GM12878 (cell line): ENCODE data around the gene CANT1. TPM values are rescaled to one million over a fixed set of nuclear protein-coding genes. Genes with fewer than 3 reads are reported as not detected.
A peak's percentile ranks its signal among the peaks of the same experiment; 100 is the strongest.

Experiments used
- ATAC-seq: fragments of 200-7000 bp; cut with Tn5 transposase; 3 replicates; pipeline ENCODE4 v1.9.1; 2020; ENCODE audit warnings: mild to moderate bottlenecking, moderate library complexity
- BruUV-seq: library from RNA; stranded (reverse); fragments of 400-500 nt; replicated peaks from 2 replicates; lab custom pipeline; 2021; lab: Mats Ljungman, UMichigan
- CTCF ChIA-PET: fragments of 300-600 bp; sonication (Branson Sonifier 250); formaldehyde crosslinking; extraction: SDS; loops from one replicate; lab custom pipeline; 2021; ENCODE audit warnings: inconsistent platforms; lab: Yijun Ruan, JAX
- POLR2A ChIA-PET: fragments of 350-600 bp; formaldehyde crosslinking; extraction: SDS; loops from one replicate; lab custom pipeline; 2021; ENCODE audit warnings: inconsistent platforms; lab: Charles Lee
- RAD21 ChIA-PET: fragments of 300-600 bp; sonication (Branson Sonifier 250); formaldehyde crosslinking; loops from one replicate; lab custom pipeline; 2023; ENCODE audit warnings: antibody characterized with exemption; ENCODE audit not compliant: unreplicated experiment; lab: Charles Lee
- SMC1A ChIA-PET: fragments of 300-600 bp; sonication (Branson Sonifier 250); formaldehyde crosslinking; loops from one replicate; lab custom pipeline; 2023; ENCODE audit not compliant: unreplicated experiment, uncharacterized antibody; lab: Charles Lee
- DNase-seq: peaks from one replicate; pipeline ENCODE4 v3.0.0-alpha.2; 2011; ENCODE audit warnings: low read depth, low spot score
- FAIRE-seq: peaks from 3 replicates; lab custom pipeline; 2011; peaks lifted over from hg19 to GRCh38; lab: Jason Lieb, UNC
- H2AFZ ChIP-seq: 2 replicates; pipeline ENCODE4 v1.6.0; 2011; ENCODE audit warnings: low read depth, low read length, control low read depth; ENCODE audit not compliant: control insufficient read depth
- H3K27ac ChIP-seq: 2 replicates; pipeline ENCODE4 v1.5.1; 2011; ENCODE audit warnings: control low read depth; ENCODE audit not compliant: control insufficient read depth, insufficient read depth
- H3K27me3 ChIP-seq, 2 experiments: replicated peaks in 1 of 2; 2 replicates each; pipeline versions ENCODE4 v1.6.0 to v1.6.1; 2011; ENCODE audit warnings: low read length in 1 of 2; ENCODE audit not compliant: control insufficient read depth in 2 of 2, insufficient read depth in 2 of 2
- H3K36me3 ChIP-seq, 2 experiments: 2 replicates each; pipeline ENCODE4 v1.5.1; 2011; ENCODE audit warnings: low read length in 1 of 2; ENCODE audit not compliant: control insufficient read depth in 2 of 2, insufficient read depth in 2 of 2
- H3K4me1 ChIP-seq: 2 replicates; pipeline ENCODE4 v1.6.1; 2011; ENCODE audit warnings: mild to moderate bottlenecking, low read length, moderate library complexity, mixed read lengths; ENCODE audit not compliant: control insufficient read depth, insufficient read depth
- H3K4me2 ChIP-seq: 2 replicates; pipeline ENCODE4 v1.6.0; 2011; ENCODE audit warnings: control low read depth; ENCODE audit not compliant: control insufficient read depth, insufficient read depth
- H3K4me3 ChIP-seq: fragments of 200-600 bp; sonication (generic); 2 replicates; pipeline ENCODE4 v1.5.1; 2016
- H3K79me2 ChIP-seq: 2 replicates; pipeline ENCODE4 v1.6.0; 2011; ENCODE audit warnings: low read length; ENCODE audit not compliant: control insufficient read depth, insufficient read depth
- H3K9ac ChIP-seq: 2 replicates; pipeline ENCODE4 v1.8.0; 2011; ENCODE audit warnings: low read length, control low read depth, mixed read lengths; ENCODE audit not compliant: control insufficient read depth, insufficient read depth
- H3K9me3 ChIP-seq: replicated peaks from 3 replicates; pipeline ENCODE4 v1.5.1; 2011; ENCODE audit warnings: mild to moderate bottlenecking, low read length; ENCODE audit not compliant: control insufficient read depth, insufficient read depth
- H4K20me1 ChIP-seq: 2 replicates; pipeline ENCODE4 v1.6.0; 2011; ENCODE audit not compliant: control insufficient read depth, insufficient read depth
- BACH1 ChIP-seq: fragments of 450-650 bp; IDR thresholded peaks from 2 replicates; pipeline ENCODE4 v1.6.1; 2017; ENCODE audit warnings: mild to moderate bottlenecking, borderline replicate concordance
- MLLT1 ChIP-seq: fragments of 450-650 bp; IDR thresholded peaks from 2 replicates; pipeline ENCODE4 v1.6.1; 2016; ENCODE audit warnings: mild to moderate bottlenecking
- NR2F1 ChIP-seq: fragments of 450-650 bp; conservative IDR thresholded peaks from 2 replicates; pipeline ENCODE4 v1.6.1; 2017; ENCODE audit warnings: mild to moderate bottlenecking
- POLR2A ChIP-seq: IDR thresholded peaks from 2 replicates; pipeline ENCODE4 v1.6.1; 2011; ENCODE audit warnings: low read depth, mild to moderate bottlenecking, low read length
- RUNX3 ChIP-seq: IDR thresholded peaks from 2 replicates; pipeline ENCODE4 v1.6.1; 2012; ENCODE audit warnings: low read length, inconsistent platforms
- SREBF2 ChIP-seq: IDR thresholded peaks from 2 replicates; pipeline ENCODE4 v1.6.1; 2012; ENCODE audit warnings: mild to moderate bottlenecking, low read length
- ZBTB33 ChIP-seq: fragments of 450-650 bp; IDR thresholded peaks from 2 replicates; pipeline ENCODE4 v1.6.1; 2017; ENCODE audit warnings: mild to moderate bottlenecking
- ZNF592 ChIP-seq: fragments of 450-650 bp; IDR thresholded peaks from 2 replicates; pipeline ENCODE4 v1.6.1; 2017; ENCODE audit warnings: mild to moderate bottlenecking, moderate library complexity
- WGBS: methylation state at CpG from one replicate; pipeline ENCODE4 v1.1.6; 2016; ENCODE audit warnings: low lambda C conversion rate; ENCODE audit not compliant: insufficient replicate concordance, insufficient coverage; ENCODE audit errors: missing lambda C conversion rate; 5-methylcytosine and 5-hydroxymethylcytosine counted together
- in situ Hi-C: fragments of 300-500 bp; cut with MboI; formaldehyde crosslinking; loops from 9 replicates; pipeline ENCODE4 v1.14.3; 2018; ENCODE audit warnings: mixed read lengths
- intact Hi-C: fragments of 100-400 bp; cut with micrococcal nuclease; formaldehyde crosslinking; loops from one replicate; pipeline ENCODE4 v1.14.2; 2022; ENCODE audit not compliant: unreplicated experiment
- polyA plus RNA-seq, 11 experiments: library from polyadenylated mRNA; depleted of rRNA in 4 of 11; unstranded in 6 of 11; stranded (reverse) in 5 of 11; fragments of >200 nt; fragmentation: Nextera tagmentation in 4 of 11; fragmentation: Illumina TruSeq in 1 of 11; extraction: Ambion mirVana in 4 of 11; extraction: Trizol in 1 of 11; gene quantifications; 1 replicate in 1 of 11; 2 replicates in 10 of 11; pipeline versions ENCODE4 v1.2.1 to v1.2.3, GENCODE V29; 2011 to 2016; ENCODE audit warnings: inconsistent platforms in 2 of 11, missing spikeins in 2 of 11, low read depth in 1 of 11
- total RNA-seq, 4 experiments: library from RNA; depleted of rRNA in 3 of 4; stranded (reverse); fragments of >200 nt in 3 of 4; fragmentation: Illumina TruSeq in 1 of 4; extraction: Trizol in 1 of 4; gene quantifications; 2 replicates each; pipeline versions ENCODE4 v1.2.1 to v1.2.3, GENCODE V29; 2013 to 2021

CANT1 gene
- total and polyA plus RNA-seq, 10 of the 15 experiments (the other 5 are each of a cell fraction or from before 2014, with no cell fraction given): 2.2 to 59.2 (median 20.2) TPM

- peaks cover 5% of the 10 kb centered on the region; the same call in 1 of the 2 replicates for H4K20me1 ChIP-seq
- 0 out of 2 replicates have a peak, but pooled peaks have one; percentile 28 for TF ChIP-seq POLR2A
- no peak for TF ChIP-seq SREBF2
- H3K79me2 ChIP-seq: no peaks in the 10 kb centered on the region
- ChIA-PET POLR2A (no interaction called here), SMC1A (no interaction called here), CTCF (no interaction called here), RAD21 (no interaction called here)
- WGBS: 98% methylated on average over 22 of the region's 22 CpGs
- intact Hi-C loops (no loop called here), in situ Hi-C loops (no loop called here)
- H3K4me3 ChIP-seq: no peak overlapping the region
- no peak overlapping the region for H3K4me2 ChIP-seq
- no peak for FAIRE-seq
- H3K36me3 ChIP-seq: peaks cover 13 to 26% of the 10 kb centered on the region in 2 experiments
- no peak overlapping the region for H3K9ac ChIP-seq
- no peak for ATAC-seq
- no peak overlapping the region for H2AFZ ChIP-seq
- no peaks in the 10 kb centered on the region; the same call in 2 of the 3 replicates for H3K9me3 ChIP-seq
- no peaks in the 10 kb centered on the region for H3K4me1 ChIP-seq
- BruUV-seq: no TSS peak
- DNase-seq: no peak
- H3K27ac ChIP-seq: no peak overlapping the region
- H3K27me3 ChIP-seq: no peaks in the 10 kb centered on the region
Observed at GRCh38 chr17:78993981-78994671, 15.4 kb downstream of the CANT1 start.

GRCh38 chr17:78993241-78993956 is 16.2 kb downstream of the CANT1 start:
- intact Hi-C loops: no loop called here
- peak; percentile 13 for FAIRE-seq
- 89% methylated on average over 37 of the region's 49 CpGs for WGBS
- TF ChIP-seq BACH1 (no peak), ZNF592 (no peak), ZBTB33 (peak; percentile 75; the same call in 1 of the 2 replicates), RUNX3 (no peak), NR2F1 (no peak), MLLT1 (0 out of 2 replicates have a peak, but pooled peaks have one; percentile 40)

More at GRCh38 chr17:78993241-78993956, 16.2 kb downstream of the CANT1 start:
- Histone ChIP-seq H3K36me3 (peaks cover 13 to 24% of the 10 kb centered on the region in 2 experiments), H2AFZ (no peak overlapping the region), H3K9me3 (no peaks in the 10 kb centered on the region; the same call in 2 of the 3 replicates), H4K20me1 (peaks cover 5% of the 10 kb centered on the region; the same call in 1 of the 2 replicates), H3K27me3 (no peaks in the 10 kb centered on the region), H3K79me2 (no peaks in the 10 kb centered on the region), H3K4me1 (no peaks in the 10 kb centered on the region), H3K27ac (no peak overlapping the region), H3K4me3 (no peak overlapping the region), H3K9ac (no peak overlapping the region), H3K4me2 (no peak overlapping the region)
- in situ Hi-C loops: no loop called here
- CTCF ChIA-PET: no interaction called here
- ATAC-seq (peak; percentile 79), DNase-seq (no peak)
- RAD21 ChIA-PET: no interaction called here
- BruUV-seq: no TSS peak
- POLR2A ChIA-PET: no interaction called here
- SMC1A ChIA-PET: no interaction called here
